Left colon (tissue), 2 donors: Measurements from ENCODE around the gene MTRF1L. TPM values are rescaled to one million over a fixed set of nuclear protein-coding genes. Genes with fewer than 3 reads are reported as not detected.

Source experiments
- ATAC-seq: fragments of 200-7000 bp; cut with Tn5 transposase; one replicate; pipeline ENCODE4 v1.9.1; 2020; ENCODE audit warnings: mild to moderate bottlenecking, moderate library complexity
- DNase-seq, 2 donors: peaks; one replicate each; pipeline ENCODE4 v3.0.0-alpha.2; 2020
- intact Hi-C, 2 donors: fragments of 100-400 bp; cut with DNase I in 1 of 2; cut with micrococcal nuclease in 1 of 2; formaldehyde crosslinking; loops; one replicate each; pipeline versions ENCODE4 v1.11.2 to v1.14.0; 2022; cut with DNase I, micrococcal nuclease
- long read RNA-seq: library from polyadenylated mRNA; unstranded; transcript quantifications from one replicate; pipeline ENCODE4 v2.0.0, GENCODE V29; 2021
- total RNA-seq, 2 donors: library from RNA; stranded (reverse); fragmentation: NEBNext Ultra II Directional; extraction: Animal tissue kit (Norgen Biotek cat#: 25700); gene quantifications; one replicate each; pipeline ENCODE4 v1.2.1, GENCODE V29; 2021
- donor health status: DM: no; HTN: no; CAD: no.
- donor health status: DM: yes; HTN: yes; CAD: no.

Gene MTRF1L, protein sequence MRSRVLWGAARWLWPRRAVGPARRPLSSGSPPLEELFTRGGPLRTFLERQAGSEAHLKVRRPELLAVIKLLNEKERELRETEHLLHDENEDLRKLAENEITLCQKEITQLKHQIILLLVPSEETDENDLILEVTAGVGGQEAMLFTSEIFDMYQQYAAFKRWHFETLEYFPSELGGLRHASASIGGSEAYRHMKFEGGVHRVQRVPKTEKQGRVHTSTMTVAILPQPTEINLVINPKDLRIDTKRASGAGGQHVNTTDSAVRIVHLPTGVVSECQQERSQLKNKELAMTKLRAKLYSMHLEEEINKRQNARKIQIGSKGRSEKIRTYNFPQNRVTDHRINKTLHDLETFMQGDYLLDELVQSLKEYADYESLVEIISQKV
- 10 to 100 TPM; 18.5 to 25.2 TPM for total RNA-seq
- long read RNA-seq, transcript MTRF1L-202 (6 exons, 3,539 nt) = minor isoform, 15 of 64 reads
- long read RNA-seq, transcript MTRF1L-208 (7 exons, 3,651 nt) = minor isoform, 12 of 64 reads
- long read RNA-seq, transcript MTRF1L-203 (7 exons, 3,676 nt) = major isoform, 21 of 64 reads
- long read RNA-seq, partial matches to known transcripts = 4 of 64 reads
- long read RNA-seq, other reads (novel, unspliced or antisense) = 7 of 64 reads

DNA sequence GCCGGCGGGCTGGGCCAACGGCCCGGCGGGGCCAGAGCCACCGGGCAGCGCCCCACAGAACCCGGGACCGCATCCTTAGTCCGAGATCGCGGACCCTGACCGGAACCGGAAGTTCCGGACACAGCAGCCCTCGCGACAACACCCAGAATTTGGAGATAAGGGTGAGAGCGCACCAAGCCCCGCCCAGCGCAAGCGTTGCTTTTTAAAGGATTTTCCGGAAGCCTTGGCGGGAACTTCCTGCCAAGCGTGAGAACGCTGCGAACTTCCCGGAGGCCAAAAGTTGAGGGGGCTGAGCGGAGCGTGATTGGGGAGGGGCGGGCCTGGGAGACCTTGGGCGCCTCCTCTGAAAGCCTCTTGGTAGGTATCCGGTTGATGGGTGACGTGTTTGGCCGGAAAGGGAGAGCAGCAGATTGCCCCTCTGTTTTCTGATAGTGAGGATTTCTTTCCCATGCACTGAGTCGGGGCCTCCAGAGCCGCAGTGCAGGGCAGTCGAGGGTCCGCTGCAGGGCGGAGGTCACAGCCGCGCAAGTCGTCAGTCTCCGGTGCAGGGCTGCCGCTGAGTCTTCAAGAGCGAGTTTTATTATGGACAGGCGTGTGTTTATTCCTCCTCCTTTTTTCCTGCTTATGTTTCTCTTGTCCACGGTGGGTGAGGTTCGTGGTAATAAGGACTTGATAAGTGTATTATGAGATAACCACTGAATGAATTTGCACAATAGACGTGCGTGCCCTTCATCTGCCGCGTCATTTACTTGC lies at the start of gene MTRF1L:
TSS of gene MTRF1L (minus strand) at position 97 of the 753 bp plus-strand sequence. CDS start at position 73, 24 bp downstream.
- intact Hi-C loops = no loop called here
- peak; percentile 95 to 96 for DNase-seq
- peak; percentile 98 for ATAC-seq

GRCh38 chr6:153051801-153052200 lies 49.3 kb upstream of the MTRF1L start:
- DNase-seq = no peak
- intact Hi-C loops = no loop called here
- no peak for ATAC-seq

DNA sequence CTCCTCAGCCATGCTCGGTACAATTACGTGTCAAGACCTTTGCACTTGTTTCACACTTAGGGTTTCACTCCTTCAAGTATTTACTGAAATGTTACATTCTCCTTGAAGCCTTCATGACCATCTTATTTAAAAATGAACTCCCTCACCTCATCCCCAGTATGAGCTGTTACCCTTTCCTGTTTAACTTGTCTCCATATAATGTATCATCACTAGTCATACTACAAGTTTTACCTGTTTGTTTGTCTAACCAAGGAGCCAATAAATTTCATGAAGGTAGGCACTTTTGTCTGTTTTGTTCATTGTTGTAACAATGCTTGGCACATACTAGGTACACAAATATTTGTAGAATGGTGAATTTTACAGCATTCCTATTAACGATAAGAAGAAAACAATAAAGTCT lies 46.1 kb upstream of the MTRF1L start:
- ATAC-seq (no peak), DNase-seq (no peak)
- intact Hi-C loops = no loop called here

DNA sequence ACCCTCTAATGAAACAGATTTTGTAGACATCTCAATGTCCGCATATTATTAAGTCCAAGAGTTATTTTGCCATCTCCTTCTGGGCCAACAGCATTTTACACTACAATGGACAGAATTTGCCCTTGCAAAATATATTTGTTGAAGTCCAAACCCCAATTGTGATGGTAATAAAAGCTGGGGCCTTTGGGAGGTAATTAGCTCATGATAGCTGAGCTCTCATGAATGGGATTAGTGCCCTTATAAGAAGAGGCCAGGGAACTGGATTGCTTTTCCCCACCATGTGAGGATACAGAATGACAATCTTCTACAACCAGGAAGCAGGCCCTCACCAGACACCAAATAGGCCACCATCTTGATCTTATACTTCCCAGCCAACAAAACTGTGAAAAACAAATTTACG lies 44.9 kb upstream of the MTRF1L start:
- DNase-seq (no peak), ATAC-seq (no peak)
- intact Hi-C loops = no loop called here

DNA sequence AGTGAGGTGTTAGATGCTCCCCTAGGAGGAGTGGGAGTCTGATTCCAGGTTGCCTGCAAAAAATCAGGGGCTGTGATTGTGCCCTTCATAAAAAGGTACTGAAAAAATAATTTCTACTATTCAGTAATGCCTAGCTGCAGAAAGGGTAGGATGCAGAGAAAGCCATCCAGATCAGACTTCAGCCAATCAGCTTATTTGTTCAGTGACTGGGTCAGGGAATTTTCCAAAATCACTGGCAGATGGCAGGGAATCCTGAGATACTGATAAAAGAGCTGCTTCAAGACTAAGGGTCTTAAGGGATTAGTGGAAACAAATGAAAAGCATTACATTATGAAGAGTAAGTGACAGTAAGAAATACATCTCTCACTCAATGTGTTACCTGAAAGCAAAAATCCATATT lies 42.8 kb upstream of the MTRF1L start:
- DNase-seq (no peak), ATAC-seq (no peak)
- intact Hi-C loops = no loop called here

- ATAC-seq = peak; percentile 97
- intact Hi-C loops = no loop called here
Measured at GRCh38 chr6:153044295-153044694, 41.8 kb upstream of the MTRF1L start.

DNA sequence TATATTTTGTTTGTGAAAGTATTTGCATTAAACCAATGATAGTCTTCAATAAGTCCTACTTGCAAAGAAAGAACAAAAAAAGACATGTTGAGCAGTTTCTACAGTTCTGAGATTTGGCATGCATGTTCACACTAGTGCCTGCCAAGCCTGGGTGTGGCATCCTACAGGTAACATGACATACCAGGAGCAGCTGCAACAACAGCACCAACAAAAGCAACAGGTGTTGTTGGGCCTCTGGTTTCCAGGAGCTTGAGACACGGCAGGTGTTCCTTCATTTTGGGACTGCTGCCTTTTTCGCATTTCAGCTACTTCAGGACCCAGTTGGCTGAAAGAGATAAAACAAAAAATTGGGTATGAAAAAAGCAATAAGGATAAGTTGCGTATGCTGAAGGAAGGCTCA lies 41.2 kb upstream of the MTRF1L start:
- DNase-seq (peak; percentile 66 to 75), ATAC-seq (peak; percentile 89)
- intact Hi-C loops = no loop called here

More at GRCh38 chr6:153044295-153044694, 41.8 kb upstream of the MTRF1L start:
- DNase-seq = no peak

- intact Hi-C loops = loop anchor here in 1 of 2 donors (10.0 kb wide), 1 partner anchor 476 kb away; no protein-coding TSS in a partner anchor
- DNase-seq = no peak
- ATAC-seq = no peak
Measured at GRCh38 chr6:153038378-153039057, 36.0 kb upstream of the MTRF1L start.

- no peak for DNase-seq
- ATAC-seq = no peak
- intact Hi-C loops = loop anchor here (5.0 to 10.0 kb wide), 2 partner anchors 478 to 481 kb away; no protein-coding TSS in a partner anchor
Measured at GRCh38 chr6:153034139-153034538, 31.6 kb upstream of the MTRF1L start.

- peak; percentile 42 for ATAC-seq
- no peak for DNase-seq
- intact Hi-C loops = loop anchor here (5.0 to 10.0 kb wide), 2 partner anchors 480 to 482 kb away; no protein-coding TSS in a partner anchor
Measured at GRCh38 chr6:153032255-153032882, 29.9 kb upstream of the MTRF1L start.

DNA sequence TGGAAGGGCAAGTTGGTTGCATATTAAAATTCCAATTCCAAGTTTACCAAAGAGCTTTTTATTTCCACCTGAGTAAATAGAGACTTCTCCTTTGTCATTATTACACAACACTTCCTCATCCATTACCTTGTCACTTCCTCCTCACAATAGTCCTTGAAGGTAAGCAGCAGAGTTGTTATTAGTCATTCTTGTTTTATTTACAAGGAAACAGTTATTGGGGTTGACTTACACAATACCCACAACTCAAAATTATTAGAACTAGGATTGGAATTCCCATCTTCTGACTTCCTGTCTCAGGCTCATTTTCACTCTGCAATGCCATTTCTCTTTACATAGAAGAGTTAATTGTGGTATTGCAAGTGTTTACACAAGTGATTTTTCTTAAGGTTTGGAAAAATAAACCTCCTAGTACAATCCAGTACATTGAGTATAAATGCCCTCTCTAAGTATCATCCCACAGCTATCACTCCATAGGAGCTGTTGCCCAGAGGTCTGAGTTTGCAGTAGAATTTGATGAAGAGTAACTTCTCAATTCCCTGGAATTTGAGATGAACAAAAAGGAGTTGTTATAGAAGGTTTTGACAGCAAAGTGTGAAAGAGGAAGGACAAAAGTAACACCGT lies 28.9 kb upstream of the MTRF1L start:
- intact Hi-C loops = loop anchor here (5.0 to 10.0 kb wide), 2 partner anchors 481 to 483 kb away; no protein-coding TSS in a partner anchor
- ATAC-seq (peak; percentile 71), DNase-seq (no peak)

- intact Hi-C loops = loop anchor here in 1 of 2 donors (10.0 kb wide), 1 partner anchor 164 kb away; no protein-coding TSS in a partner anchor
- no peak for ATAC-seq
- DNase-seq = no peak
Measured at GRCh38 chr6:153028963-153029362, 26.5 kb upstream of the MTRF1L start.

- intact Hi-C loops = loop anchor here in 1 of 2 donors (10.0 kb wide), 1 partner anchor 163 kb away; no protein-coding TSS in a partner anchor
- no peak for ATAC-seq
- no peak for DNase-seq
Measured at GRCh38 chr6:153028286-153028685, 25.8 kb upstream of the MTRF1L start.

DNA sequence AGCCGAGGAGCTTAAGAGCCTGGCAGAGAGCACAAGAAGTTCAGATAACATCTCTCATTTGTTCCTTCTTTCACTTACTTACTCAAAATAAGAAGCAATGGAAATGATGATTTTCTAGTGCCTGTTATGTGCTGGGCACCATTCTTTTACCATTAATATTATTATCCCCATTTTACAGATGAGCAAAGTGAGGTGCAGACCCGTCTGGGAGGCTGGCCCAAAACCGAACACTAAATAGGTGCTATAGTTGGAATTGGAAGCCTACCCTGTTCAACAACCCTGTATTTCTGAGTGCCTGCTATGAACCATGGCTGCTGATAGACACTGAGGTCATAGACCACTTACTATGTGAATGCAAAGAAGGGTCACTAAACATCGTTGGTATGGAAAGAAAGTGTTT lies 25.0 kb upstream of the MTRF1L start:
- no peak for ATAC-seq
- intact Hi-C loops = loop anchor here in 1 of 2 donors (10.0 kb wide), 1 partner anchor 163 kb away; no protein-coding TSS in a partner anchor
- no peak for DNase-seq

DNA sequence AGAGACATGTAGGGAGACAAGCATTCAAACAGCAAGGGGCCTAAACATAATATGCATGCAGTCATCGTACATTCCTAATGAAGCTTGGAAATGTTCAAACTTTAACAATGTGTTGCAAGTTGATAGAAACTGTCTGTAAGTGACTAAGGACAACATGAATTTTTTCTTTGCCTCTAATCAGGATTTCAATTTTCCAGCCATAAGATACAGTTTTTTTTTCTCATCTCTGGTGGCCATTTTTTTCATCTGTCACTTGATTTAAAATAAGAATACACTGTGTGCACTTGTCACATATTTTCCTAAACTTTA lies 22.2 kb upstream of the MTRF1L start:
- no peak for ATAC-seq
- intact Hi-C loops = loop anchor here in 1 of 2 donors (10.0 kb wide), 1 partner anchor 160 kb away; no protein-coding TSS in a partner anchor
- DNase-seq = no peak

GRCh38 chr6:153023977-153024708 lies 21.6 kb upstream of the MTRF1L start:
- intact Hi-C loops = loop anchor here in 1 of 2 donors (10.0 kb wide), 1 partner anchor 159 kb away; no protein-coding TSS in a partner anchor
- DNase-seq (peak in 1 of 2 donors; percentile 11), ATAC-seq (peak; percentile 80)

DNA sequence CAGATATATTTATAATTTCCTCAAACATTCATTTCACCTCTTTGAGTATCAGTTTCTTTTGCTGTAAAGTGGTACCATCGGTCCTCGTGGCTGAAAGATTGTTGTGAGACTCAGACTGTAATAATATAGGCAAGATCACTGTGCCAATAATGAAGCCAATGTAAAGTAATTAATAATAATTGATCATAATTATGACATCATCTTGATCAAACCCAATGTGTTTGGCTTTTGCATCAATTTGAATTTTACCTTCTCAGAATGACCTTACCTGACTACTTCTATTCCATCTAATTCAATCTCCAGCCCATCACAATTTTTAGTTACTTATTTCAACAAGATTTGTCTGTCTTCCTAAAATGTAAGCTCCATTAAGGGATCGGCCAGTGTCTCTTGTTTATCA lies 15.8 kb upstream of the MTRF1L start:
- ATAC-seq = no peak
- intact Hi-C loops = no loop called here
- DNase-seq = no peak
